Measurements from ENCODE around the gene CAPN2.

CAPN2 gene

DNA sequence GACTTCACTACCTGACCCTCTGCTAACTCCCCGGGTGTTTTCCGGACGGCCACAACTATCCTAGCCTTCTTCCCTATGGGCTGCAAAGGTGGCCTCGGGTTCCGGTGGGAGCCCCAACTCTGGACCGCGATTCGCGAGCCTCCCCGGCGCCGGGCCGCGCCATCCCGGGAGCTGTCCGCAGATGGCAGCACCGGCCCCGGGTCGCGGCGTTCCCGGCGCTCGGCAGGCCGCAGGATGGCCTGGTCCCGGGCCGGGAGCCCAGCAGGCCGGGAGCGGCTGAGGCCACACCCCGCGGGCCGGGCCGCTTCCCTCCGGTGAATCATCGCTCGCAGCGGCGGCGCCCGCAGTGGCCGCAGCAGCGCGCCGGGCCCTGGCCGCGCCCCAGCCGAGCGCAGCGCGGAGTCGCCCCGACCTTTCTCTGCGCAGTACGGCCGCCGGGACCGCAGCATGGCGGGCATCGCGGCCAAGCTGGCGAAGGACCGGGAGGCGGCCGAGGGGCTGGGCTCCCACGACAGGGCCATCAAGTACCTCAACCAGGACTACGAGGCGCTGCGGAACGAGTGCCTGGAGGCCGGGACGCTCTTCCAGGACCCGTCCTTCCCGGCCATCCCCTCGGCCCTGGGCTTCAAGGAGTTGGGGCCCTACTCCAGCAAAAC is at the start of gene CAPN2:
TSS of gene CAPN2 (plus strand) at position 346 of the 656 bp plus-strand sequence. CDS start at position 448, 102 bp downstream.
- TF ChIP-seq, protein P1, sequence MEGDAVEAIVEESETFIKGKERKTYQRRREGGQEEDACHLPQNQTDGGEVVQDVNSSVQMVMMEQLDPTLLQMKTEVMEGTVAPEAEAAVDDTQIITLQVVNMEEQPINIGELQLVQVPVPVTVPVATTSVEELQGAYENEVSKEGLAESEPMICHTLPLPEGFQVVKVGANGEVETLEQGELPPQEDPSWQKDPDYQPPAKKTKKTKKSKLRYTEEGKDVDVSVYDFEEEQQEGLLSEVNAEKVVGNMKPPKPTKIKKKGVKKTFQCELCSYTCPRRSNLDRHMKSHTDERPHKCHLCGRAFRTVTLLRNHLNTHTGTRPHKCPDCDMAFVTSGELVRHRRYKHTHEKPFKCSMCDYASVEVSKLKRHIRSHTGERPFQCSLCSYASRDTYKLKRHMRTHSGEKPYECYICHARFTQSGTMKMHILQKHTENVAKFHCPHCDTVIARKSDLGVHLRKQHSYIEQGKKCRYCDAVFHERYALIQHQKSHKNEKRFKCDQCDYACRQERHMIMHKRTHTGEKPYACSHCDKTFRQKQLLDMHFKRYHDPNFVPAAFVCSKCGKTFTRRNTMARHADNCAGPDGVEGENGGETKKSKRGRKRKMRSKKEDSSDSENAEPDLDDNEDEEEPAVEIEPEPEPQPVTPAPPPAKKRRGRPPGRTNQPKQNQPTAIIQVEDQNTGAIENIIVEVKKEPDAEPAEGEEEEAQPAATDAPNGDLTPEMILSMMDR (IDR thresholded peaks at IDR 0.05; ENCODE audit: insufficient read depth, missing control alignments) = peak; percentile 35
- DNase-seq (ENCODE audit: insufficient read length, low spot score) = peak; percentile 47
- FAIRE-seq = no peak

DNA sequence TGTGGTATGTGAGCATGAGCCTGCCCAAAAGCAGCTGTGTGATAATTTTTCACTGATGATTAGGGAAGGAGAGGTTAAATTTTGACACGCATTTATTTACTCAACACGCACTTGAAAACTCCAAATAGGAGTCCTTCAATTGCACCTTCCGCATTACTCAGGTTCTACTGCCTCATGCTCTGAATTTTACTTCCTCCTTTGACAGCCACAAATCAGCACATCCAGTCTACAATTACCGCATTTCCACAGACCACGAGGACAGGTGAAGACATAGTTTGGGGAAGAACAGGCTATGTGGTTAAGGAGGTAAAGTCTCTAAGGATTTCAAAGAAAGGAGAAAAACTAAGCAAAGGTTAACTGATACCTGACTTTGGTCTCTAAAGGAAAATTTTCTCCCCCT is 49.4 kb upstream of the CAPN2 start:
- TF ChIP-seq, protein P1 (IDR thresholded peaks at IDR 0.05; ENCODE audit: insufficient read depth, missing control alignments) = no peak
- FAIRE-seq (no peak), DNase-seq (ENCODE audit: insufficient read length, low spot score) (no peak)

DNA sequence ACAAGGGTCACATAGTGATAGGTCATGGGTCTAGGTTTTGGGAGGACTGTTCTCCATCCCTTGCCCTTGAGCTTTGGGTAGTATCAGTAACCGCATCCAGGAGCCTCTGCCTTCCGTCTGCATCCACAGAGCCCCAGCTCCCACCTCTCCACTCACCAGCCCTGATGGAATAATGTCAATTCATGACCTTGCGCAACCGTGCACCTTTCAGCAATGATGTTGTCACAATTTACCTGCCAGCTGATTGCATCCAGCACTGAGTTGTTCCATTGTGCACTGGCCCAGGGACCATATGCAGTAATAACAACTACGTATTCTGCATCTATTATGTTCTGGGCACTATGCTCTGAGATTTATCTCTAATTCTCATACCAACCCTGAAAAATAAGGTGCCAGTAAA is 48.2 kb upstream of the CAPN2 start:
- TF ChIP-seq, protein P1 (IDR thresholded peaks at IDR 0.05; ENCODE audit: insufficient read depth, missing control alignments) = no peak
- FAIRE-seq = no peak
- DNase-seq (ENCODE audit: insufficient read length, low spot score) = no peak

DNA sequence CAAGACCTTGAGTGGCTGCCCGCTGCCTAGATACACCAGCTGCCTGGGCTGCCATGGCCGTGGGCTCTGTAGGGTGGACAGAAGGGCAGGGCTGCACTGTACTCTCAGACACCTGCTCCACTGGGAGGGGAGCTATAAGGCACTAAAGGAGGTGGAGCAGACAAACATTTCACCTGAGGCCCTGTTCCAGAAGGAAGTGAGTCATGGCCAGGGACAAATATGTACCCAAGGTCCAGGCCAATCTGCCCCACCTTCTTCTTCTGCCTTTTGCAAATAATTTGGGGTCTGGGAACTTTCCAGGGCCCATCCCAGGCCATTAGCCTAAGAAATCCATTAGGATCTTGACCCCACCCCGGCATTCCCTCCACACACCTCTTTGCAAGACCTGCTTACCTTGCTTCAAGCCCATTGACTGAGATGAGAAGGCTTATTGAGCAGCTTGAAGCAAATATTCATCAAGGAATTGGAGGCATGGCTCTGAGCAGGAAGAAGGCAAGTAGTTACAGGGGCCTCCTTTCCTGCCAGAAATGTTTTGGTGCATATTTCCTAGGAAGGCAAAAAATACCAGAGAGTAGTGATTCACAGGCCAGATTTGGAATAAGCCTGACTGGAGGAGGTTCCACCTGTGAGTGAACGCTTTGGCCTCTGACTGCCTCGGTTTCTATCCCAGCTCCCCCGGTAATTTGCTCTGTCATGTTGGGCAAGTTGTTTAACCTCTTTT is 46.6 kb upstream of the CAPN2 start, which contains the start of gene CAPN8:
TSS of gene CAPN8 (minus strand) at position 110 of the 721 bp plus-strand sequence. CDS start at position 55, 55 bp downstream.
- FAIRE-seq (no peak), DNase-seq (ENCODE audit: insufficient read length, low spot score) (no peak)

GRCh38 chr1:223667484-223668182 is 44.7 kb upstream of the CAPN2 start:
- no peak for FAIRE-seq
- TF ChIP-seq, protein P1 (IDR thresholded peaks at IDR 0.05; ENCODE audit: insufficient read depth, missing control alignments) = no peak

More for the DNA sequence above, 46.6 kb upstream of the CAPN2 start, which contains the start of gene CAPN8:
- TF ChIP-seq, protein P1 (IDR thresholded peaks at IDR 0.05; ENCODE audit: insufficient read depth, missing control alignments) = no peak

GRCh38 chr1:223669003-223669795 is 43.1 kb upstream of the CAPN2 start:
- no peak for FAIRE-seq
- DNase-seq (ENCODE audit: insufficient read length, low spot score) = no peak
- TF ChIP-seq, protein P1 (IDR thresholded peaks at IDR 0.05; ENCODE audit: insufficient read depth, missing control alignments) = no peak

More at GRCh38 chr1:223667484-223668182, 44.7 kb upstream of the CAPN2 start:
- DNase-seq (ENCODE audit: insufficient read length, low spot score) = no peak

All from D721Med (cell line).